Smooth muscle cell of the brain vasculature (primary cell): ENCODE measurements around the gene MEIOSIN.

Experiments used
- DNase-seq: peaks from one replicate; pipeline ENCODE4 v3.0.0-alpha.2; 2012; ENCODE audit warnings: low read depth, low spot score

MEIOSIN gene

DNA sequence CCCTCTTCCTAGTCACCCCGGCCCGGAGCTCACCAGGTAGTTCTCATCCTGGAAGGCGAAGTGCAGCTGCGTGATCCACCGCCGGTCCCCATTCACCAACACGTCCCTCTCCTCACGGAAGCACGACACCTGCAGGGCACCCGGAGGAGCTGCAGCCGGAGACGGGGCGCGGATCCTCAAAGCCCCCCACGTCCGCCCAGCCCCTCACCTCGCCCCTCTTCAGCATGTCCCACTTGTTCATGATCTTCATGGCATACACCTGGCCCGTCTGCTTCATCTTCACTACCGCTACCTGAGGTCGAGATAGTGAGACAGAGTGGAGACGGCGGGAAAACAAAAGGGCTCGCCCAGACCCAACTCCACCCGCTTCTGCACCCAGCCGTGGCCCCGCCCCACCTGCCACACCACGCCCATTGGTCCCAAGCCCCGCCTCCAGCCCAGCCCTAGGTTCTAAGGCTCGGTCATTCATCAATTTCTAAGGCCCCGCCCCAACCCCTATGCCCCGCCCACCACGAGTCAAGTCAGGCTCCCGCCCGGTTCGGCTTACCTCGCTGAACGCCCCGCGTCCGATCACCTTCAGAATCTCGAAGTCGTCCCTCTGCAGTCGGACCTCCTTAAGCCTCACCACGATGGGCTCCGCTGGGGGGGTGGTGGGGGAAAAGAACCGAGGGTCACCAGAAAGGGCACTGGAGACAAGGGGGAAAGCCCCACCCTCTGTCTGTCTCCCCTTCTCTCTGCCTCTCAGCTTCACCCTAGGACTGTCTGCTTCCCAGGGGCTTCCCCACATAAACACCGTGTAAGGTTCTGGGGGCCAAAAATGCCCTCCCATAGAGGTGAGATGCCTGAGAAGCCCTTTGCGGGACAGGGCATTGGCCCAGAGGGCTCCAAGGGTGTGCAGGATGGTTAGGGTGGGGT is 46.2 kb downstream of the MEIOSIN start:
- DNase-seq, result no peak

GRCh38 chr19:45780146-45780447 is 46.9 kb downstream of the MEIOSIN start:
- no peak for DNase-seq

DNA sequence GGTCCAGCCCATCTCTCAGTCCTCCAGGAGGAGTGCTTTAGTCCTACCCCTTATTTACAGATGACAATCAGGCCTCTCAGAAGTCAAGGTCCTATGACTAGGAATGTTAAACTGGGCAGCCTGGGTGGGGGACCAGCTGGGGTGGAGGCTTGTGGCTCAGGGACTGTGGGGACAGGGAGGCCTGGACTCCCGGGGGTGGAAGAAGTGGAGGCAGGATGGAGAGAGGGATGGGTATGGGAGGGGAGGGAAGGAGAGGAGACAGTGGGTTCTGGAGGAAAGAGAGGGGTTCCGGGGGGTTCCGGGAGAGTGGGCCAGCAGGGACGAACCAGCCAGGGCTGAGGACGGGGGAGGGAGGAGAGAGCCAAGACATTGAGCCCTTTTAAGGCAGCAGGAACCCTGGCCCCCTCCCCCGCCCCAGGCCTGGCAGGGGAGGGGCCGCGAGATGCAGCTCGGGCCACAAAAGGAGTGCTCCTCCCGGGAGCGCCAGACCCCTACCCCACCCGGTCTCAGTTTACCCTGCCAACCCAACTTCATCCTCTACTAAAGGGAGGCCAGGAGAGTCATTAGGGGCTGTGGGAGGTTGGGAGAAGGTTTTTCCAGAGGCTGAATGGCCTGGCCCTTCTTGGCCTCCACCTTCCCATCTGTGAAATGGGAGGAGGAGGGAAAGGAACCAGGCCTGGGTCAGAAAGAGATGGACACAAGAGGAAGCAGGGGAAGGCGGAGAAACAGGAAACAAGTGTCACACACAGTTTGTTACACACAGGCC is 47.4 kb downstream of the MEIOSIN start:
- DNase-seq, result no peak

DNA sequence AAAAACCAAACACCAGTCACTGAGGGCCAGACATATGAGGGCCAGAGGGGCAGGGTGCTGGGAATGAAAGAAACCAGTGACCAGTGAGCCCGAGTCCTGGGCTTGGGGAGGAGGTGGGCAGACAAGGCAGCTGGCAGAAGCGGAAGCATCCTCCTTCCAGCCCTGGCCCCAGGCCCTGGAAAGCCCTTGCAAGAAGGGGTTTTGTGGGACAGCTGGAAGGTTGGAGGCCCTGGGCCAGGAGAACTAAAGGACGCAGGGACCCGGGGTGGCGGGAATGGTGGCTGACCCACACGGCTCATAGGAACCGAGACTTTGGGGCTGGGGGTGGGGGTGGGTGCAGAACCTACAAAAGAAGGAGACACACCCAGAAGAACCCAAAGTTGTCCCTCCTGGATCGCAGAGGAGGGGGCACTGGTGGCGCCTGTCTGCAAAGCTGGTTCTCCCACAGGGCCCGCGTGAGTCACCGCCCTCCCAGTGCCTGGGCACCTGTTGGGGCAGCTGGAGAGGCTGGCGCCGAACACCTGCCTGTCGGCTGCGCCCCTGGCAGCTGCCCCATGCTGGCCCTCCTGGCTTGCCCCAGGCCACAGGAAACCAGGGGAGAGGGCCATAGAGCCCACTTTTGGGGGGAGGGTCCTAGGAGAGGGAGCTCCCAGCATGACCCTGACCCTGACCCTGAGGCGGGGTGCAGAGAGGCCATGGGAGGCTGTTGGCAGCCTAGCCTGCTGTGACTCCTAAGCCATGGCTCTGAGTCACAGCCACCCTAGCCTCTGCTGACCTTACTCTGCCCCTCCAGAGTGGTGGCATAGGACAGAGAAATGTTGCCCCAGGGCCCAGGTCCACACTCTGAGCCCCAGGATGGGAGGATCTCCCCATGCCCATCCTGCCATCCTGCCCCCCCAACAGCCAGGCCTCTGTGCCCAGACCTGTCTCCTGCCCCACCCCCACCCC is 48.2 kb downstream of the MEIOSIN start:
- no peak for DNase-seq

DNA sequence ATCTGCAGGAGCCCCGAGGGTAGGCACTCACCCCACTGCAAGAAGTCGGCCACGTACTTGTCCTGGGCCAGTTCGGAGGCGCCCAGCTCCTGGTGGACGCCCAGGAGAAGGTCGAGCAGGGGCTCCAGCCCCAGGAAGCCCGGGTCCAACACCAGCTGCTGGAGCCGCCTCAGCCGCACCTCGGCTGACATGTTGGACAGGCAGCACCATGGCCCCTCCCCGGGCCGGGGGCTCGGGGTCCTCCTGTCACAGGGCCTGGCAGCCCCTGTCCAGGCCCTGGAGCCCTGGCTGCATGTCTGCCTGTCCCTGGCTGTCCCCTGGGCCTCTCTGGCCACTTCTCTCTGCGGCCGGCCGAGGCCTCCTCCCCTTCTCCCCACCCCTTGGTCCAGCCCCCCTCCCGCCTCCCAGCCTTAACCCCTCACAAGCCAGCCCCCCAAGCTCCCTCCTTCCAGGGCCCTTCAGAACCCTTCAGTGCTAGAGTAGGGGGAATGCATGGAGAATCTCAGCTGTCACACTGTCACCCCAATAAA is 49.0 kb downstream of the MEIOSIN start, which contains the start of gene DMPK:
Gene DMPK (minus strand): TSS at position 329 of the 530 bp plus-strand sequence. CDS start 138 bp downstream, at position 191.
- DNase-seq, result no peak

DNA sequence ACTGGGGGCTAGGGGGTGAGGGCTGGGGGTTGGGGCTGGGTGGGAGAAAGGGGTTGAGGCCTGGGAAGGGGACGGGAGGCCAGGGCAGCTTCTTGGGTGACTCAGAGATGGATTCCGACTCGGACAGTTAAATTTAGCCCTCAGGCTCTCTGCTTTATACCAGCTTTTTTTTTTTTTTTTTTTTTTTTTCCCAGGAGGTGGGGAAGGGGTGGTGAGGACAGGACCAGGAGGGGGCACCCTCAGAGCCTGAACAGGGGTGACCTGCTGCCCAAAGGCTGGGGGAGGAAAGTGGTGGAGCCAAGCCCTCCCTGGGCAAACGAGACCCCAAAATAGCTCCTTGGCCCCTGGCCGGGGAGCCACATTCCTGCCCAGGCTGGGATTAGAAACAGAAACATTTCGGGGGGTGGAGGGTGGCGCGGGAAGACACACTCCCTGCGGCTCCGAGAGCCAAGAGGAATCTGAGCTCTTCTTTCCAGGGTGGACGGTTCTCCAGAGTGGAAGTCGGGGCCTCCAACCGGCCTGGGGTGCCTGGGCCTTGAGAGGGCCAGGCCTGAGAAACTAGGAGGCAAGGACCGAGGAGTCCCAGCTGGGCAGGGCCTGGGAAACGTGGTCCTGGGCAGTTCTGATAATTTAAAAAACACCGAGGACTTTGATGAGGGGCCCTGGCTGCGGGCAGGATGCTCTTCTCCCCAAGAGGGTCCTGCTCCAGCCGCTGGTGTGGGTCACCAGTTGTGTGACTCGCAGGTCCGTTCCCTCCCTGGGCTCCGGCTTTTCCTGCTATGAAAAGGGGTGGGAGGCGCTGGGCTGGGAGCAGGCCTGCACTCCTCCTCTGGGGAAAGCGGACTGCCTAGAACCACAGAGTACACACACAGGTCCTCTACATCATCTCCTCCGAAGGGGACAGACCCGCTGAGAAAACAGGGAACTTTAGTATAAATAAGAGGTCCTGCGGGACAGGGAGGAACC is 49.9 kb downstream of the MEIOSIN start:
- DNase-seq, result no peak

- DNase-seq, result no peak
Observed at GRCh38 chr19:45784096-45784495, 50.9 kb downstream of the MEIOSIN start.

DNA sequence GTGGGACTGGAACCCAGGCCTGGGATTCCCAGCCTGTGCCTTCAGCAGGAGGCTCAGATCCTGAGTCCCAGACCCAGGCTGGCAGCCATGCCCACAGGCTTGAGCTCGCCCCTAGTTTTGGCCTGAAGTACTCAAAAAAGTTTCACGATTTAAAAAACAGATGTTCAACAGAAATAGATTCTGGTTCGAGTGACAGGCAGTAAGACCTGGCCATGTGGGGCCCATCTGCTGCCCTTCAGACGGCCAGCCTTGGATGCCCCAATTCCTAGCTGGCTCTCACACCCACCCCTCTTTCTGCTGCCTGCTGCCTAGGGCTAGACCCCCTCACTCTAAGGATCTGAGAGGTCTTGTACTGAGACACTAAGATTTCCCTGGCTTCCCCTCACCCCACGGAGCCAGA is 51.9 kb downstream of the MEIOSIN start:
- no peak for DNase-seq

DNA sequence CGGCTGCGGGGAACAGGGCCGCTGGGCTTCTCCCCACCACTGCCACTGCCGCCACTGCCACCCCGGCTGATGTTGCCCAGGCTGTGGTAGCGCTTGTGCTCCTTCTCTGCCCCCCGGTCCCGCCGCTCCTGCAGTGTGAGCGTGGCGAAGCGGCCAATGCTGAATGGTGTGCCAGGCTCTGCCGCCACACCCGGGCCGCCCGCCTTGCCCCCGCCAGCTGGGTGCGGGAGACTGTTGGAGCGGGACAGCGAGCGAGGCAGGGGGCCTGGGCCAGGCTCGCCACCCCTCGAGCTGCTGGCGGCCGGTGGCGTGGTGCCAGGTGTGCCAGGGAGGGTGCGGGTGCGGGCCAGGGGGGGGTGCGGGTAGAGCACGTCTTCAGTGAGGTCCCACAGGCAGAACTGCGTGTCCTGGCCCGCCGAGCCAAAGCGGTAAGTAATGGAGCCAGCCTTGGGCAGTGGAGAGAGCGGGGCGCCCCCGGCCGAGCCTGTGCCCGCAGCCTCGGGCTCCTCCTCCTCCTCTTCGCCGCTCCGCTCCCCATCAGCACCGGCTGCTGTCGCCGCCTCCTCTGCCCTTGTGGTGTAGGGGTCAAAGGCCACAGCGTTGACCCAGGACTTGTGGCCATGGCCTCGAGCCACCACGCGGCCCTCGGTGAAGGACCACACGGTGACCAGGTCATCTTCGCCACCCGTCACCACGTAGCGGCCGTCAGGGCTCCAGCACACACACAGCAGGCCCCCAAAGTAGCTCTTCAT is 52.7 kb downstream of the MEIOSIN start:
- no peak for DNase-seq

DNA sequence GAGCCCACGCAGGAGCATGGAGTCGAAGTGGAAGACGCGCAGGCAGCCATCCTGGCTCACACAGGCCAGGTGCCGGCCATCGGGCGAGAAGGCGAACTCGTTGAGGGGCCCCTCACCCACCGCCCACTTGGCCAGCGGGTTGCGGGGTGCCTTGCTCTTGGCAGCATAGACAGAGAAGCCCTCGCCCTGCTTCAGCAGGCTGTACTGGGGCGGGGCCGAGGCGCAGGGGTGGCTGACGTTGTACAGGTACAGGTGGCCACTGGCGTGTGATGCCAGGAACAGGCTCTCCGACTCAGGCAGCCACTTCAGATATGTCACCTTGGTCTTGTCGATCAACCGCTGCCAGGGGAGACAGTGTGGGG is 53.3 kb downstream of the MEIOSIN start:
- no peak for DNase-seq

- no peak for DNase-seq
Observed at GRCh38 chr19:45789035-45789786, 56.0 kb downstream of the MEIOSIN start.

DNA sequence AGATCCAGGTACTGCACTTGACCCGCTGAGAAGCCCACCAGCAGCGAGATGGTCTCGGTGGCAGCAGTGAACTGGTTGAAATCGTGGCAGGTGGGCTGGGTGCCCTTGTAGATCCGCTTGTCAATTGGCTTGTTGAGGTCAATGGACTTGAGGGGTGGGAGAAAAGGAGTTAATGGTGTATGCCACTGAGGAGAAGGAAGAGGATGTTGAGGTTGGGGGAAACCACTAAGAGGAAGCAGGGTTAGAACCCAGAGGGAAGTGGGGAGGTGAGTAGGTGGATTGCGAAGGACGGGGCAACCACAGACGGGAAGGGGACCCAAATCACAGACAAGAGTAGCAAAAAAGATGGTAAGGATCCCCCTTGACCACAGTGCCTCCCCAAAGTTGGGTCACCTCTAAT is 57.7 kb downstream of the MEIOSIN start:
- no peak for DNase-seq

DNA sequence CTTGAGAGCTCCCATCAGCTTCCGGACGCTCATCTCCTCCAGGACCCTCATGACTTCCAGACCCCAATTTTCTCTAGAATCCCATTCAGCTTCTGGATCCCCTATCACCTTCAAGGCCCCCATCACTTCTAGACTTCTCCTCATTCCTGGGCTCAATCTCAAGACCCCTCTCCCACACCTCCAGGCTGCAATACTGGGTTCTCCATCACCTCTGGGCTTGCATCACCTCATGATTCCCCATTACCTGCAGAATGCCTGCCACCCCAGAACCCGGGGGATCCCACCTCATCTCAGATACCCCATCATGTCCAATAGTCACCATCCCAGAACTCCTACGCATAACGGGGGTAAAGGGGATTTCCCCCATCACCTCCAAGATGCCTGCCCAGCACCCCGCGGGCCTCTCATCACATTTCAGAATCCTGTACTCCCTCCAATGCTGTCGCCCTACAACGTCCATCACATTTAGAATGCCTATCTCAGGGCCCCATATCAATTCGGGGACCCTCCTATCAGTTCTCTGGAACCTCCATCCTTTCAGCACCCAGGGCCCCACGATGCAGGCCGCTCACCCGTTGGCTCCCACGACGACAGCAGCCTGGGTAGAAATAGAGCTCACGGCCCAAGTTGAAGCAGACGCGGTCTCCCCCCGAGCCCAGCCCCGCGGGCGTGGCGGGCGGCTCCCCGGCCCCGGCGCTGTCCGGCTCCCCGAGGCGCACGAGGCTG is 58.7 kb downstream of the MEIOSIN start:
- no peak for DNase-seq

- DNase-seq, result peak; percentile 98
Observed at GRCh38 chr19:45792470-45793177, 59.4 kb downstream of the MEIOSIN start, which contains the start of gene DMWD. Gene DMWD (minus strand): TSS chr19:45792845. CDS start chr19:45792756, 89 bp downstream.

DNA sequence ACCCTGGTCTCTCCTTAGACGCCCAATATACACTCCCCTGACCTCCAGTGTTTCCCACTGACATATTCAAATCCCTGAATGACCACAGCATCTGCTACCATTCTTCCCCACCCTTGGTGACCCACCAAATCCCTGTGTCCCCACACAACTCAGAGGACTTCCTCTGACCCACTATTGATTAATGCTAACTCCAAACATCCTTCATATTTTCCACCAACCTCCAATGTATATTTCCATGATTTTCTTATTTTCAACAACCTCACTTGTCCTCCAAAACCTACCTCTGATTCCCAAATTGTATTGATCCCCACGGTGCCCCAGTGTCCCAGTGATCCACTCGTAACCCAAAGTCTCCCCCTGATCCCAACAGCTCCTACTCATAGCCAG is 59.9 kb downstream of the MEIOSIN start:
- DNase-seq, result no peak

DNA sequence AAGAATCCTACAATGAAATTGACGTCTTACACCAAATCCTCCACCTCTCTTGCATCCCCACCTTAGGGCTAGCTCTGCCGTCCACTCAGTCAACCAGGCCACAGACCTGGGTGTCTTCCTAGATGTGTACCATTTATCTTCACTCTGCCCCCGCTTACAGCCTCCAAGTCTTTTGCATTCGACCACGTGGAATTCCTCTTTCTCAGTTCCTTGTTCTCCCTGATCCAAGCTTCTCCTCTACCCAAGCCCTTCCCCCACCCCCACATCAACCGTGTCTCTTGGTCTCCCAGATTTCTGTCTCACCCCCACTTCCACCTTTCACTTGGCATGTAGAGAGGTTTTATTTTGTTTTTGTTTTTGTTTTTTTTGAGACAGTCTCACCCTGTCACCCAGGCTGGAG is 60.6 kb downstream of the MEIOSIN start:
- DNase-seq, result no peak

GRCh38 chr19:45794627-45795026 is 61.4 kb downstream of the MEIOSIN start:
- DNase-seq, result no peak
